HG02981 (cell line): ENCODE results near the gene NNMT.

Source experiments
- ATAC-seq: cut with Tn5 transposase; IDR thresholded peaks from one replicate; pipeline ENCODE4 v1.9.1; 2021; ENCODE audit warnings: mild to moderate bottlenecking, moderate library complexity; ENCODE audit not compliant: unreplicated experiment

The NNMT gene

DNA sequence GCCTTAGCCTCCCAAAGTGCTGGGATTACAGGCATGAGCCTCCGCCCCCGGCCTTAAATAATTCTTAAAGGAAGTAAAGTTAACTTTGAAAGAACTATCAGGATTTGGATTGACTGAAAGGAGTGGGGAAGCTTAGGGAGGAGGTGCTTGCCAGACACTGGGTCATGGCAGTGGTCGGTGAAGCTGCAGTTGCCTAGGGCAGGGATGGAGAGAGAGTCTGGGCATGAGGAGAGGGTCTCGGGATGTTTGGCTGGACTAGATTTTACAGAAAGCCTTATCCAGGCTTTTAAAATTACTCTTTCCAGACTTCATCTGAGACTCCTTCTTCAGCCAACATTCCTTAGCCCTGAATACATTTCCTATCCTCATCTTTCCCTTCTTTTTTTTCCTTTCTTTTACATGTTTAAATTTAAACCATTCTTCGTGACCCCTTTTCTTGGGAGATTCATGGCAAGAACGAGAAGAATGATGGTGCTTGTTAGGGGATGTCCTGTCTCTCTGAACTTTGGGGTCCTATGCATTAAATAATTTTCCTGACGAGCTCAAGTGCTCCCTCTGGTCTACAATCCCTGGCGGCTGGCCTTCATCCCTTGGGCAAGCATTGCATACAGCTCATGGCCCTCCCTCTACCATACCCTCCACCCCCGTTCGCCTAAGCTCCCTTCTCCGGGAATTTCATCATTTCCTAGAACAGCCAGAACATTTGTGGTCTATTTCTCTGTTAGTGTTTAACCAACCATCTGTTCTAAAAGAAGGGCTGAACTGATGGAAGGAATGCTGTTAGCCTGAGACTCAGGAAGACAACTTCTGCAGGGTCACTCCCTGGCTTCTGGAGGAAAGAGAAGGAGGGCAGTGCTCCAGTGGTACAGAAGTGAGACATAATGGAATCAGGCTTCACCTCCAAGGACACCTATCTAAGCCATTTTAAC, at the start of gene NNMT:
Gene NNMT, plus strand, starts transcription at position 724 of the 929 bp plus-strand sequence. Its CDS starts 158 bp downstream, at position 882.
- no peak for ATAC-seq

DNA sequence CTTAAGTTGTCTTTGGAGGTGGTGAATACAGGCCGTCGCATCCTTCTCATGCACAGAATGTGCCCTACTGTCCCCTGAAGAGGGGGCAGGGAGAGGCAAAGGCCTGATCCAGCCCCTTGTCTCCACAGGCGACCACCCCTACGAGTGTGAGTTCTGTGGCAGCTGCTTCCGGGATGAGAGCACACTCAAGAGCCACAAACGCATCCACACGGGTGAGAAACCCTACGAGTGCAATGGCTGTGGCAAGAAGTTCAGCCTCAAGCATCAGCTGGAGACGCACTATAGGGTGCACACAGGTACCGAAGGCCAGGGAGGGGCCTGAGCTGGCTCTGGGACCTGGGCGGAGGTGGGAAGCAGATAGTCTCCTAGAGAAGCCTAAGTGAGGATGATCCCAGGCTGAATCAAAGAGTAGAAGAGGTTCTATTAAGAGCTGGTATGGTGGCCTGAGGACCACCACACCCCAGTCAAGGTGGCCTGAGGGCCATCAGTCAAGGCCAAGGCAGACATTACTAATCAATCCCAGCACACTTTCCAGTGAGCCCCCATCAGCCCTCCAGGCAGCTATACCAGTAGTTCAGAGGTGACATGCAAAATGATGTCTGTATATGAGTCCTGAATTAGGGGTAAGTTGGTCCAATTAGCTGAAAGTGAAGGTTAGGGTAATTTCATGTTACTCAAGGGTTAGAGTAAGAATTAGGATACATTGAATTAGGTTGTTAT, 49.0 kb upstream of the NNMT start:
- ATAC-seq, result no peak

DNA sequence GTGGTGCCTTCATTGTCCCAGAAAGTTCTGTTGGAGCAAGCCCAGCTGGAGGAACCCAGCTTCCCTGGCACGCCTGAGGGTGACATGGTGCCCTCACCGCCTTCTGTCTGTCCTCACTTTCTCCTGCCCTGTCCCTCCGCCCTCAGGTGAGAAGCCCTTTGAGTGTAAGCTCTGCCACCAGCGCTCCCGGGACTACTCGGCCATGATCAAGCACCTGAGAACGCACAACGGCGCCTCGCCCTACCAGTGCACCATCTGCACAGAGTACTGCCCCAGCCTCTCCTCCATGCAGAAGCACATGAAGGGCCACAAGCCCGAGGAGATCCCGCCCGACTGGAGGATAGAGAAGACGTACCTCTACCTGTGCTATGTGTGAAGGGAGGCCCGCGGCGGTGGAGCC, 46.0 kb upstream of the NNMT start:
- no peak for ATAC-seq

DNA sequence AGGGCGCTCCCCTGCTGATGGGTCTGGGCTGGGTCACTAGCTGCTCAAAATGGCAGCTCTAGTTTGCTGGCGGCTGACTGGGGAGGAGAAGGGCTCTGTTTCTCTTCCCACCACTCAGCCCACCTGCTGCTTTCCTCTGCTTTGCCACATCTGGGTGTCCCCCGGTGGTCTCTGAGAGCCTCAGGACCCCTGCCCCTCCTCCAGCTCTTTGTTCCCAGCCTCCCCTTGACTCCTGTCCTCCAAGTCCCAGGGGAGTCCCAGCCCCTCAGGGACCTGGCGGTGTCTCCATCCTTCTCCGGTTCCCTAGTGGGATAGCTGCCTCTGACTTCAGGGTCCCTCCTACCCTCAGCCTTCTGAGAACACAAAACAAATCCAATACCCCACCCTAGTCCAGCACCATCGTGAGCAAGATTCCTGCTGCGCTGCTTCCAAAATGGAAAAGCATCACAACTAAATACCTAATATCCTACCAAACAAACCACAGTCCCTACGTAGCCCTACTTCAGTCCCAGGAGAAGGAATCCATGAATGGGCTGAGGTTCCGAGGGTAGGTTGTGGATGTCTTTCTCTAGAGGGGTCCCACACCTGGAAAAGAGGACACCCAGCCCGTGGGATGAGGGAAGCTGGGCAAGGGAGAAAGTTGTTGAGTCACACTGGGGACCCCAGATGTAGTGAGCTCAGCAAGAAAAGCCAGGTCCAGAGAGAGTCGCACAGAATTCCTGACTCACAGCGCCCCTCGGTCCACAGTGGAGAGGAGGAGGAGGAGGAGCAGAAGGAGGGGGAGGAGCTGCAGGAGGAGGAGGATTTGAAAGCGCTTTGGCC, 45.0 kb upstream of the NNMT start:
- no peak for ATAC-seq

DNA sequence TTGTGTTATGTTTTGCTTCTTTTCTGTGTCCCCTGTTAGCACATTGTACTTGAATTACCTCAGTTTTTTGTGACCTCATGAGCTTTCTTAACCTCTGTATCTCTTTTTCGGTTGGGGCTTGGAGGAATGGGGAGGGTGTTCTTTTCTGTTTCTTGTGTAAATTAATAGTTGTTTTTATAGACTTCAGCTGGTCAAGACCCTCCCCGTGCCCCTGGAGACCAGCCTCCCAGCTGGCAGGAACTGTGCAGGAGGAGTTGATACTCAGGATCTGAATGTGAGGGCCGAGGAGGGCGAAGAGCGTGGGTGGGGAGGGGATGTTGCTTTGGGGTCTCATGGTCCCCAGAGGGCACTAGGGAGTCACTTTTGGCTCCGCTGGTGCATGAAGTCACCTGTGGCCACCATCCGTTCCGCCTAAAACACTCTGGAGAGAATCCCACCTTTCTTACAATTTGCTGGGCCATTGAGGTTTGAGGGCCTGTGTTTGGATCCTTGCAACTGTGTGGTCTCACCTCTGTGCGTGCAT, 44.3 kb upstream of the NNMT start:
- no peak for ATAC-seq

DNA sequence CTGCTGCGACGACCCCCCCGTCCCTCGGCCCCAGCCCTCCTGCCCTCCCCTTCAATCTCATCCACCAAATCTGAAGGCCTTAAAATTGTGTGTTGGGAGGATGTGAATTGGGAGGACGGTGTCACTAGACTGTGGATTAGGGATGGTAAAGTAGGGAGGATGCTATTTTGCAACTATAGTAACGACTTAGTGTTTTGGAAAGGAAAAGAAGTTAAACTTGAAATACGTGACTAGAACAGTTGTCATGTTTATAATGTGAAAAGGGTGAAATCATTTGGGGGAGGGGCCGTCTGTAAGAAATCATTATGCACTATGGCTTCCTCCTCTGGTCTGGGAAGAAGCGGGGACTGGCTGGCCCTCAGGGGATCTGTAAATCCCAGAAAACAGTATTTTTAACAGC, 43.4 kb upstream of the NNMT start:
- no peak for ATAC-seq

DNA sequence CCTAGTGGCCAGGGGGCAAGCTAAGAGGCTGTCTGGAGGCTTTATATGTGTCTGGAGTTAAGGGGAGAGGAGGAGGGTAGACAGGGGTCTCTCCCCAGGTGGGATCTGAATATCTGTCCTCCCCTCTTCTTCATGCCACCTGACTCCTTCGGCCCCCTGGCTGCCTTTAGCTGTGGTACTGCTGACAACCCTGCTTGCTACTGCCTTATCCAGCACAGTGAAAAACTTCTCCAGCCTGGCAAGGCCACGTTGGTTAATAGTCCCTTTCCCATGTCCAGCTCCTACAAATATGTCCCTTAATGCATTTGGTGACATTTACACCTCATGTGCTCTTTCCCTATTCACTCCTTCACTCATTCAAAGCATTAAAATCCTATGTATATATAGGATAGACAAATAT, 42.4 kb upstream of the NNMT start:
- no peak for ATAC-seq

DNA sequence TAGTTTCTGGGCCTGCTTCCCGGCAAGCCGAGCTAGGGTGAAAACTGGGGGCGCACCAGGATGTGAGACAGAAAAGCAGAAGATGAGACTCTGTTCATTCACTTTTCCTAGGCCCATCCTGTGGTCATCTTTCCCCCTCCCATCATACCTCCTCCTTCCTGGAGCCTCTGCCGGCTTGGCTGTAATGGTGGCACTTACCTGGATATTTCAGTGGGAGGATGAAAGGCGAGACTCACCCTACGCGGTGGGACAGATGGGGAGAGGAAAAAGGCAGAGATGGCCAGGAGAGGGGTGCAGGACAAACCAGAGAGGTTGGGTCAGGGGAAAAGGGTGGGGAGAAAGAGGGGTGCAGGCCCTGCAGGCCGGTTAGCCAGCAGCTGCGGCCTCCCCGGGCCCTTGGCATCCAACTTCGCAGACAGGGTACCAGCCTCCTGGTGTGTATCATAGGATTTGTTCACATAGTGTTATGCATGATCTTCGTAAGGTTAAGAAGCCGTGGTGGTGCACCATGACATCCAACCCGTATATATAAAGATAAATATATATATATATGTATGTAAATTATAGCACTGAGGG, 41.5 kb upstream of the NNMT start:
- no peak for ATAC-seq

DNA sequence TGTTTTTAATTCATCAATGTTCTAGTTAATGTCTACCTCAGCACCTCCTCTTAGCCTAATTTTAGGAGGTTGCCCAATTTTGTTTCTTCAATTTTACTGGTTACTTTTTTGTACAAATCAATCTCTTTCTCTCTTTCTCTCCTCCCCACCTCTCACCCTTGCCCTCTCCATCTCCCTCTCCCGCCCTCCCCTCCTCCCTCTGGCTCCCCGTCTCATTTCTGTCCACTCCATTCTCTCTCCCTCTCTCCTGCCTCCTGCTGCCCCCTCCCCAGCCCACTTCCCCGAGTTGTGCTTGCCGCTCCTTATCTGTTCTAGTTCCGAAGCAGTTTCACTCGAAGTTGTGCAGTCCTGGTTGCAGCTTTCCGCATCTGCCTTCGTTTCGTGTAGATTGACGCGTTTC, 40.9 kb upstream of the NNMT start:
- no peak for ATAC-seq

DNA sequence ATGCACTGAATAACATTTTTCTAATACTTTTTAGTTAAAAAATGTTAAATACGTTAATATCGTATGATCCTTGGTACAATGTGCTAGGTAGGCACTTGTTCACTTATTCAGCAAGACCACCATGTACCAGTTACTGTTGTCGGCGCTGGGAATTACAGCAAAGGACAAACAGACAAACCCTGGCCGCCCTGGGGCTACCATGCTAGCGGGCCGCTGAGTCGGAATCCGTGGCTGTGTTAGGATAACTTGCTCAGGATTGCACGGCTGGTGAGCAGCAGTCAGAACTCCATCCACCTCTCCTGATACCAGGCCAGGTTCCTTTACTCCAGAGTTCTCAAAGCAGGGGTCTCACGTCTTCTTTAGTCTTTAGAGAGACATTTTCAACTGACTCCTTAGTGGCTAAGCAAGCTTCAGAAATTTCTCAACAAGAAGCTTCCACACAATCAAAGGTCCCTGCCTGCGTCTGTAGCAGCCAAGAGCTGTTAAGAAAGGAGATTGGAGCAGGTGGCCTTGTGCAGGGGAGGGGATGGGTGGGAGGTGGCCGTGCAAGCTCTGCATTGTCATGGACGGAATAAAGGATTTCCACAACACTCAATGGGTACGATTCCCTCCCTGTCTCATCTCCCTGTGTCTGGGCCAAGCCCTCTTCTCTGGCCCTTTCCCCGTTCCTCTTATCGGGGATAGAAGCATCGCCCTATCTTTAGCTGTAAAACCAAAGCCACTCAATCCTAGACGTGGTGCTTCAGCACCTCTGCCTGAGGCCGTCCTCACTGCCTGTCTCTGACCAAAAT, 39.8 kb upstream of the NNMT start:
- ATAC-seq, result no peak

DNA sequence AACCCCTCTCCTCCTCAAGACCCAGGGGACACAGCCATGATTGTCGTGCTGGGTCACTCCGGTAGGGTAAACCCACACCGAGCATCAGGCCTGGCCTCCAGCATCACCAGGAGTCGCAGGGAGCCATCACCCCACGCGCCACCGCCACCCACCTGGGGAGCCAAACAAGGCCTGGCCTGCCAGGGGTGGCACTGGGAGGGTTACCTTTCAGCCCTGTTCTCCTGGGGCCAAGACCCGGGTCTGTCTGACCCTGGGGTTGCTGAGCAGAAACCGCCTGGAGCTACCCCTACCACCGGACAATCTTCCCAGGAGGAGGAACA, 39.3 kb upstream of the NNMT start:
- no peak for ATAC-seq

DNA sequence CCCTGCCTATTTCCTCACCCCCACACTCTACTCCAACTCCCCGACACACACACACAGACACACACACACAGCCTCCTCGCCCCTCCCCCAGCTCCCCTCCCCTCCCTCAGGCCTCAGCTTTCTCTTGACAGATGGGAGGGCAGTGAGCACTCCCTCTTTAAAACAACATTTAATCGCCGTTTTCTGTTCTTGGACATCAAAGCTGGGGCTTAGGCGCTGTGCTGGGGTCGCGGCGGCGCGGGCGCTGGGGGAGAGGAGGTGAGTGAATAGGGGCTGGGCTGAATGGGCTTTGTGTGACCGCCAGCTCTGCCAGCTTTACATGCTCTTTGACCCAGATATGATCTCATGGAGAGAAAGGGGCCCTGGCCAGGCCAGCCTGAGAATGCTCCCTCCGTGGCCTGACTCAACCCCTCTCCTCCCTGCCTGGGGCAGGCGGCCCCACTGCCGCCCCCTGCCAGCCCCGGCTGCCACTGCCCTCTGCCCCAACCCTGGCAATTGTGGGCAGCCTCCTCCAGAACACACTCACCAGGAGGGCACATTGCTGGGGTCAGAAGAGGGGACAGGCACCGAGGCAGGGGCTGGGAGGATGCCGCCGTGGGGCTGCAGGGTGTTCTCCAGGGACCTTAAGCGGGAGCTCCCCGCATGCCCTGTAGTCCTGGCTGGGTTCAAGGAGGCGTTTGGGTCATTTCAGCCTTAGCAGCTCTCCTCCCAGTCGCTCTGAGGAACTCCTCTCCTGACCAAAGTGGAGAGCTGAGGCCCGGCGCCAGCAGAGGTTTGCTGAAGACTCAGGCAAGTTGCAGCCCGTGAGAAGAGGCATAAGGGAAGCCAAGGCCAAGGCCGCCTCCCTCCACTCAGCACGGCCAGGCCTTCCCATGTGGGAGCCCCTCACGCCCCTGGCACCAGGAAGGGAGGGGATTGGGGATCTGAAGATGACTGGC, 38.3 kb upstream of the NNMT start:
- no peak for ATAC-seq

DNA sequence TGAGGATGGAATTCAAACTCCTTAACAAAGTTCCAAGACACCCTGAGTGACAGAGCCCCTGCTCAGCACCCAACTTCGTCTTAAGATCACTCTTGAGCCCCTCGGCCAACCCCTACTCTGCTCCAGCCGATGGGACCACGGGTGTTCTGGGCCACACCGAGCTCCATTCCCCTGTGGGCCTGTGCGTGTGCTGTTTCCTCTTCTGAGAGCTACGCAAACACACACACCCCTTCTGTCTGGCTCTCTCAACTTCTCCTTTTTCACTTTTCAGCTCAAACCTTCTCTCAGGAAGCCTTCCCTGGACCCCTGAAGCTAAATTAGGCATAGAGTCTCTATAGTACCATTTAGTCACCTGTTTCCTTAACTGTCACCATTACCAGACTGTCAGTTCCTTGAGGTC, 37.5 kb upstream of the NNMT start:
- no peak for ATAC-seq

DNA sequence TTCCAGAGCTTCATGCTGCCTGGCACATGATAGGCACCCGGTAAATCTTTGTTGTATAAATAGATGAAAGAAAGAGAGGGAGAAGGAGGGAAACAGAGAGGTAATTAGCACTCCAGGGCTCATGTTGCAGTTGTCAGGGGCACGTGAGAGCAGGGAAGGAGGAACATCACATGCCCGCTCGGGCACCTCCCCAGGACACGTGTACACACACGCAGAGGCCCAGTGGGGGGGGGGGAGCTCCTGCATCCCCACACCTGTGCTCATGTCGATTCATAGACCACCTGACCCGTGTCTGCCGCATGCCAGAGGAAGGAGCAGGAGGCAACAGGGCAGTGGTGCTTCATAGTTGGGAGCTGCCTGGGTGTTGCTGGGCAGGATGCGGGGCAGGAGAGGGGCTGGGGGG, 37.1 kb upstream of the NNMT start:
- no peak for ATAC-seq

DNA sequence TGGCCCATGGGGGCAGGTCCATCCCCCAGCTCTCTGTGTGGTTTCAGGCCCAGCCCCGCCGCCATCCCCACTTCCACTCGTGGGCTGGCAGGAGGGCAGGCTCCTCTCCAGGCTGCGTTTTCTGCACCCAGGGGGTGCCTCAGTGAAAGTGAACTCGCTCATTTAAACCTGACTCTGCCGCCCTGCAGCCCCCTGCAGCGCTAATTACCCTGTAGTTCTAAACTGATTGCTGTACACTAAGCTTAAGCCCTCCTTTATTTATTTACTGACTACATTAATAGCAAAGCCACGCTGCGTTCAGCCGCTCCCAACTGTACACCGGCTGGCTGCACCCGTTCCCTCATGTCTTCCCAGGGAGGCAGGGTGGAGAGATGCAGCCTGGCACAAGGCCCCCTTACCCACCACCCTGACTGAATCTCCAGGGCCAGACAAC, 36.6 kb upstream of the NNMT start:
- ATAC-seq, result no peak

DNA sequence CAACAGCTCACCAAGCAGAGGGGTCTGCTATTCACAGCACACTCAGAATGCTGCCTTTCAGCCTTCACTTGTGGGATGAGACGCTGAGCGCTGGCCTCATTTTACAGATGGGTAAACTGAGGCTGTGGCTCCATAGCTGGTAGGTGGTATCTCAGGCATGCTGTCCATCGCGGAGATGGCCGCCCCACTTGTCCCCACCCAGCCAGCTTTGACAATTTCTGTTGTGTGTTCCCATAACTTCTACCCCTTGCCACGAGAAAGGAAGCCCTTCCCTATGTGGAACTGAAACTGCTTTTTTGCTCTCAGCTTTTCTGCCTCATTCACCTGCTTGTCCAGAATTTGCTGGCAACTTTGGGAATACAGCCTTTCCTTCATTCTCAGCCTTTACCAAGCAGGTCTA, 36.1 kb upstream of the NNMT start:
- ATAC-seq, result no peak

DNA sequence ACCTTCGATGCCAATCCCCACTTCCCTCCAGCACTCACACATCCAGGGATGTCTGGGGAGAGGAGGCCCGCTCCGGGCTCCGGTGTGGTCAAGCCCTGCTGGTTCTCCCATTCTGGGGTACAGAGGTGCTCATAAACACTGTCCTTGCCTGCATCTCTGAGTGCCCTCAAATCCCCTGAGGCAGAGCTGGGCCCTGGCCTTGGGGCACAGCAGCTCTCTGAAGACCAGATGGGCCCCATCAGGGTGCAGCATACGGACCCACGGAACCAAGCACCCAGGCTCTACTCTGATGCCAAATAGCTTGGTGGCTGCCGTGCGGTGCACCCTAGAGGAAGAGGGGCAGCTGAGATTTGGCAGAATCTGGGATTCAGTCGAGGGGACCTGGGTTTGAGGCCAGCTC, 35.7 kb upstream of the NNMT start:
- no peak for ATAC-seq

DNA sequence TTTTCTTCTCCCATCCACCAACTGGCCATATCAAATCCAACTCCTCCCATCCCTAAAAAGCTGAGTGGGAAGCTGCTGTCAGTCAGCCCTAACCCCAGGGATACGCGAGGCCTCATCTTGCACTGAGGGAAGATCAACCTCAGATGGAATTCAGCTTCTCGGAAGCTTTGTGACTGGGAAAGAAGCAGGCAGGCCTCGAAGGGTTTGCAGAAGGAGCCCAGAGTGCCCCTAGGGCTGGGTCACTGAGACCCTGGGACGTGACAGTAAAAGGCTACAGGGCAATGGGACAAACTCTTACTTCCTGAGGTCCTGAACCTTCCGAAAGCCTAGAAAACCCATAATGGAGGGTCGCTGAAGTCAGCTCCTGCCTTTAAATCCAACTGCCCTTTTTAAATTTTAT, 34.4 kb upstream of the NNMT start:
- no peak for ATAC-seq
